ENCODE measurements around the gene RABAC1. TPM values are rescaled to one million over a fixed set of nuclear protein-coding genes. Genes with fewer than 3 reads are reported as not detected.

Gene RABAC1
- total and polyA plus RNA-seq, 10 of the 15 experiments (the other 5 are each of a cell fraction or from before 2014, with no cell fraction given): 10.9 to 115 (median 49.2) TPM

DNA sequence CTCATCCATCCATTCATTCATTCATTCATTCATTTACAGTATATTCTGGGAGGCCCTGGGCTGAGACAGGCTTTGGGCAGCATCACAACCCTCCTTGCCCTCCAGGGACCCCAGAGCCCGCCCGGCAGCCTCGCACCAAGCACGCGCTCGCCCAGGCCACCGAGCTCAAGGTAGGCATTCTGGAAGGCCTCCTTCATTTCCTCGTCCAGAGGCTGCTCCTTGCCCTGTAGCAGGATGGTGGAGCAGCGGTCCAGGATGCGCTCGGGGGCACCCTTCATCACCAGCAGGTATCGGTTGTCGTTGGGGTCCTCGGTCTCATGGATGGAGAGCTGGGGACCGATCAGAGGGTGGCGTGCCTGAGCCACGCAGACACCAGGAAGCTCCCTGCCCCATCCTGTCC, 19.3 kb upstream of the RABAC1 start (continued):
- TF ChIP-seq HDGF (IDR thresholded peaks at IDR 0.05) (no peak), MTA3 (IDR thresholded peaks at IDR 0.05; ENCODE audit: borderline replicate concordance, low read length) (no peak), PRDM15 (CRISPR knock-in tag; IDR thresholded peaks at IDR 0.05) (no peak), ELK1 (IDR thresholded peaks at IDR 0.05; ENCODE audit: low read depth, low read length) (no peak), SUPT20H (IDR thresholded peaks at IDR 0.05; ENCODE audit: borderline replicate concordance, control insufficient read depth, low read depth, low read length) (no peak)
- TF ChIP-seq, protein P1, sequence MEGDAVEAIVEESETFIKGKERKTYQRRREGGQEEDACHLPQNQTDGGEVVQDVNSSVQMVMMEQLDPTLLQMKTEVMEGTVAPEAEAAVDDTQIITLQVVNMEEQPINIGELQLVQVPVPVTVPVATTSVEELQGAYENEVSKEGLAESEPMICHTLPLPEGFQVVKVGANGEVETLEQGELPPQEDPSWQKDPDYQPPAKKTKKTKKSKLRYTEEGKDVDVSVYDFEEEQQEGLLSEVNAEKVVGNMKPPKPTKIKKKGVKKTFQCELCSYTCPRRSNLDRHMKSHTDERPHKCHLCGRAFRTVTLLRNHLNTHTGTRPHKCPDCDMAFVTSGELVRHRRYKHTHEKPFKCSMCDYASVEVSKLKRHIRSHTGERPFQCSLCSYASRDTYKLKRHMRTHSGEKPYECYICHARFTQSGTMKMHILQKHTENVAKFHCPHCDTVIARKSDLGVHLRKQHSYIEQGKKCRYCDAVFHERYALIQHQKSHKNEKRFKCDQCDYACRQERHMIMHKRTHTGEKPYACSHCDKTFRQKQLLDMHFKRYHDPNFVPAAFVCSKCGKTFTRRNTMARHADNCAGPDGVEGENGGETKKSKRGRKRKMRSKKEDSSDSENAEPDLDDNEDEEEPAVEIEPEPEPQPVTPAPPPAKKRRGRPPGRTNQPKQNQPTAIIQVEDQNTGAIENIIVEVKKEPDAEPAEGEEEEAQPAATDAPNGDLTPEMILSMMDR (IDR thresholded peaks at IDR 0.05 in 2 of 3, conservative IDR thresholded peaks at IDR 0.05 in 1 of 3; ENCODE audit: control insufficient read depth in 2 of 3, extremely low read depth in 1 of 3, insufficient read depth in 1 of 3, low read depth in 3 of 3, low read length in 3 of 3): no peak
